HepG2 (cell line): ENCODE measurements around the gene LRFN2.

Experiments used
- CTCF ChIP-seq: sonication (generic); formaldehyde crosslinking; IDR thresholded peaks from 2 replicates; pipeline ENCODE4 v1.5.0; 2020; ENCODE audit warnings: mild to moderate bottlenecking, missing genetic modification reagents, moderate library complexity
- MAX ChIP-seq: IDR thresholded peaks from 2 replicates; pipeline ENCODE4 v1.6.1; 2012; ENCODE audit warnings: inconsistent platforms
- NCOR1 ChIP-seq: fragments of 200-600 bp; sonication (generic); IDR thresholded peaks from 2 replicates; pipeline ENCODE4 v1.7.0; 2017; ENCODE audit warnings: antibody characterized with exemption, low read length, borderline replicate concordance
- RAD51 ChIP-seq: fragments of 450-650 bp; IDR thresholded peaks from 2 replicates; pipeline ENCODE4 v1.6.1; 2016; ENCODE audit warnings: borderline replicate concordance
- ZHX1 ChIP-seq: sonication (generic); formaldehyde crosslinking; IDR thresholded peaks from 2 replicates; pipeline ENCODE4 v1.8.1; 2022; ENCODE audit warnings: low read depth, mild to moderate bottlenecking, missing genetic modification reagents

GRCh38 chr6:40417031-40417430 is 170.1 kb downstream of the LRFN2 start:
- TF ChIP-seq NCOR1 (no peak), RAD51 (no peak), ZHX1 (CRISPR knock-in tag) (no peak), CTCF (CRISPR knock-in tag) (no peak), MAX (no peak)
